Esophagus squamous epithelium (tissue), 5 donors: ENCODE data around the gene NETO2. TPM values are rescaled to one million over a fixed set of nuclear protein-coding genes. Genes with fewer than 3 reads are reported as not detected.

Experiments used
- DNase-seq: peaks from one replicate; lab custom pipeline; 2025; lab: John Stamatoyannopoulos, UW
- H3K27ac ChIP-seq, 4 donors: fragments of 200-600 bp; sonication (generic); one replicate each; pipeline ENCODE4 v1.5.1; 2016 to 2019; ENCODE audit warnings: mild to moderate bottlenecking in 1 of 4
- H3K27me3 ChIP-seq, 4 donors: fragments of 200-600 bp; sonication (generic); 1 replicate in 3 of 4; 2 replicates in 1 of 4; pipeline versions ENCODE4 v1.5.1 to v1.6.0; 2017 to 2021; ENCODE audit warnings: antibody characterized with exemption in 1 of 4
- H3K36me3 ChIP-seq, 3 donors: fragments of 200-600 bp; sonication (generic); one replicate each; pipeline ENCODE4 v1.5.1; 2016 to 2019
- H3K4me1 ChIP-seq, 3 donors: fragments of 200-600 bp; sonication (generic); one replicate each; pipeline ENCODE4 v1.5.1; 2017 to 2019
- H3K4me3 ChIP-seq, 4 donors: fragments of 200-600 bp; sonication (generic); 1 replicate in 3 of 4; 2 replicates in 1 of 4; pipeline ENCODE4 v1.5.1; 2016 to 2019; ENCODE audit warnings: mild to moderate bottlenecking in 2 of 4, moderate library complexity in 1 of 4
- H3K9me3 ChIP-seq, 3 donors: fragments of 200-600 bp; sonication (generic); one replicate each; pipeline ENCODE4 v1.5.1; 2016 to 2019
- CTCF ChIP-seq, 6 experiments: fragments of 450-650 bp in 4 of 6; fragments of 200-600 bp in 2 of 6; sonication (generic) in 2 of 6; IDR thresholded peaks; one replicate each; pipeline ENCODE4 v1.5.1; 2016 to 2019; ENCODE audit warnings: antibody characterized with exemption in 6 of 6, mild to moderate bottlenecking in 4 of 6, moderate library complexity in 4 of 6
- POLR2A ChIP-seq, 4 donors: fragments of 450-650 bp; IDR thresholded peaks; one replicate each; pipeline ENCODE4 v1.6.1; 2017; ENCODE audit warnings: antibody characterized with exemption in 4 of 4, mild to moderate bottlenecking in 4 of 4, moderate library complexity in 3 of 4
- WGBS, 2 donors: methylation state at CpG; one replicate each; pipeline ENCODE4 v1.1.5; 2018; 5-methylcytosine and 5-hydroxymethylcytosine counted together
- intact Hi-C: fragments of 100-400 bp; cut with DNase I; formaldehyde crosslinking; loops from one replicate; pipeline ENCODE4 v1.15.0; 2022
- total RNA-seq, 4 donors: library from RNA; depleted of rRNA; stranded (reverse); fragments of >200 nt; gene quantifications; one replicate each; pipeline ENCODE4 v1.1.0, GENCODE V29; 2016
- donor health status: DM: yes; HTN: yes; CAD: no.

Gene NETO2
- total RNA-seq, 4 donors from 2014 or later, result 4.1 to 16.9 (median 7.4) TPM

DNA sequence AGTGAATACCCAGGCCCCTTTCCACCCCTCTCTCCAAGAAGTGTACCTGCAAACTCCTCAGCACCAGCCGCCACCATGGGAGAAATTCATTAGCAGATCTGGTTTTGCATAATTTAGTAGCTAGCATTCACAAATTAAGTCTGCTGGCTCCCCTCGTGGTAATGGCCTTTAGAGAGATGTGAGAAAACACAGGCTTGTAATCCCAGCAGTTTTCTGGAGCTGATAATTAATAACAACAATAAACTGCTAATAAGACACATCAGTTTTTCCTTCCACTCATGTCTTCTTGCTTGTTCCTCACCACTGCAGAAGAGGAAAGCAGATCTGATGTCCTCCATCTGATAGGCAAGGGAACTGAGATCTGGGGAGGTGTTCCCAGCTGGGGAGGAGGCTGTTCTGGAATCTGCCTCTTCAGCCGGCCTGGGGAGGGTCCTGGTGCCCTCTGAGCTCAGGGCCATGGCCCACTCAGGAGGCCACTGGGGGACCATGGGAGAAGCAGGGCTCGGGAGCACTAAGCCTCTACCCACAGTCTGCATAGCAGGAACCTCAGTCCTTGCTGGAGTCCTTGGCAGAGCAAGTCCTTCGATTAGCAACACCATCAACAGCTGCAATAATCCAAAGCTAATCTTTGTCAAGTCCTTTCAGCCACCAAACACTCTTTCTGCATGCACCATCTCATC lies 96.1 kb downstream of the NETO2 start:
- Histone ChIP-seq H3K27ac (no peak overlapping the region), H3K4me1 (no peaks in the 10 kb centered on the region), H3K9me3 (no peaks in the 10 kb centered on the region), H3K36me3 (no peaks in the 10 kb centered on the region), H3K27me3 (no peaks in the 10 kb centered on the region), H3K4me3 (no peak overlapping the region)
- TF ChIP-seq POLR2A (IDR thresholded peaks at IDR 0.05) (no peak), CTCF (IDR thresholded peaks at IDR 0.05) (no peak)
- no peak for DNase-seq
- intact Hi-C loops, result no loop called here
- 53 to 81% methylated on average over 4 of the region's 5 CpGs for WGBS, 2 donors

- Histone ChIP-seq H3K36me3 (no peaks in the 10 kb centered on the region), H3K9me3 (no peaks in the 10 kb centered on the region), H3K4me1 (no peaks in the 10 kb centered on the region), H3K27ac (no peak overlapping the region), H3K4me3 (no peak overlapping the region), H3K27me3 (no peaks in the 10 kb centered on the region)
- DNase-seq, result no peak
- TF ChIP-seq CTCF (IDR thresholded peaks at IDR 0.05) (no peak), POLR2A (IDR thresholded peaks at IDR 0.05) (no peak)
- 82 to 89% methylated on average over 7 of the region's 8 CpGs for WGBS, 2 donors
- intact Hi-C loops, result no loop called here
Measured at GRCh38 chr16:47046726-47047523, 96.8 kb downstream of the NETO2 start.

DNA sequence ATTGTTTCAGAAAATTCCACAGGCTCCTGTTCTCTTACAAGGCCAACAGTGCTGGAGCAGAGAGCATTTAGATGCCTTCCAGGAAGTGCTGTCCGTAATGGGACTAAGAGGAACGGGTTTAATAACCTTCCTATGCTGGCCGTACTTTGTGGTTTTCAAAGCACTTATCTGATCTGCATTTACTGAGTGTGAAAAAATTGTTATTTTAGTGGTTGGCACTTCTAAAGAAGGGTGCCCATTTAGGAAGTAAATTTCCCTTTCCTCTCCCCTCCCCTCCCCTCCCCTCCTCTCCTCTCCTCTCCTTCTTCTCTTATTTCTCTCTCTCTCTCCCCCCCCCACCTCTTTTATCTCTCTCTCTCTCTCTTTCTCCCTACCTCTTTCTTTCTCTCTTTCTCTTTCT lies 98.3 kb downstream of the NETO2 start:
- Histone ChIP-seq H3K4me1 (no peaks in the 10 kb centered on the region), H3K36me3 (no peaks in the 10 kb centered on the region), H3K9me3 (no peaks in the 10 kb centered on the region), H3K4me3 (no peak overlapping the region), H3K27ac (no peak overlapping the region), H3K27me3 (no peaks in the 10 kb centered on the region)
- TF ChIP-seq POLR2A (IDR thresholded peaks at IDR 0.05), result no peak
- no peak for TF ChIP-seq CTCF (IDR thresholded peaks at IDR 0.05)
- WGBS, 2 donors, result 61% methylated on average over 3 of the region's 3 CpGs
- intact Hi-C loops, result no loop called here
- no peak for DNase-seq

DNA sequence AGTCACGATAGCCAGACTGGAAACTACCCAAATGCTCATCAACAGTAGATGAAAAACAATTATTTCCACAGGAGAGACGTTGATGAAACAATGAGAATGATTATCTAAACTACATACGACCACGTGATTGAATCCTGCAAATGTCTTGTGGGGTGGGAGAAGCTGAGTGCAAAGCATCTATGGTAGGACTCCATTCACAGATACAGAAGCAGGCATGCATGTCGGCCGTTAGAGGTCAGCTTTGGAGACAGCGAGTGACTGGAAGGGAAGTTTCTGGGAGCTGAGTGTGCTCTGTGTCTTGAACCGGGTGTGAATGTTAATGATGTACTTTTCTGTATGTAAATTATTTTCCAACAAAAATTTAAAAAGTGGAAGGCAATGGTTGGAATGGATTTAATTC lies 98.7 kb downstream of the NETO2 start:
- no peaks in the 10 kb centered on the region for H3K9me3 ChIP-seq
- DNase-seq, result no peak
- intact Hi-C loops, result no loop called here
- H3K36me3 ChIP-seq, result no peaks in the 10 kb centered on the region
- TF ChIP-seq CTCF (IDR thresholded peaks at IDR 0.05) (no peak), POLR2A (IDR thresholded peaks at IDR 0.05) (no peak)
- WGBS, 2 donors, result 57 to 69% methylated on average over 8 of the region's 8 CpGs
- no peaks in the 10 kb centered on the region for H3K27me3 ChIP-seq
- no peaks in the 10 kb centered on the region for H3K4me1 ChIP-seq
- H3K4me3 ChIP-seq, result no peak overlapping the region
- no peak overlapping the region for H3K27ac ChIP-seq

GRCh38 chr16:47043970-47044684 lies 99.6 kb downstream of the NETO2 start:
- intact Hi-C loops, result no loop called here
- DNase-seq, result no peak
- H3K27ac ChIP-seq, result no peak overlapping the region
- H3K9me3 ChIP-seq, result no peaks in the 10 kb centered on the region
- H3K27me3 ChIP-seq, result no peaks in the 10 kb centered on the region
- no peak for TF ChIP-seq POLR2A (IDR thresholded peaks at IDR 0.05)
- H3K4me3 ChIP-seq, result no peak overlapping the region
- H3K36me3 ChIP-seq, result no peaks in the 10 kb centered on the region
- WGBS, 2 donors, result 90 to 93% methylated on average over 8 of the region's 8 CpGs
- no peaks in the 10 kb centered on the region for H3K4me1 ChIP-seq
